NCI-H1694 (cell line): ENCODE results near the gene CST8.
A peak's percentile ranks its signal among the peaks of the same experiment; 100 is the strongest.
"Not testable (repeated sequence)": the region's sequence is repeated elsewhere in the genome, so short reads cannot be mapped to it uniquely, and the experiment has no call there.

Experiments
- DNase-seq: peaks from one replicate; lab custom pipeline; 2025; lab: John Stamatoyannopoulos, UW

Gene CST8

GRCh38 chr20:23490817-23491216, at the start of gene CST8:
Gene CST8 (plus strand): TSS chr20:23491117. CDS start chr20:23491668, 551 bp downstream.
- DNase-seq: no peak

GRCh38 chr20:23441850-23442313, 49.0 kb upstream of the CST8 start:
- DNase-seq: peak; percentile 56

GRCh38 chr20:23442436-23442835, 48.5 kb upstream of the CST8 start:
- DNase-seq: no peak

- no peak for DNase-seq
These were observed 46.1 kb upstream of the CST8 start for GRCh38 chr20:23444859-23445258.

GRCh38 chr20:23445596-23446217, 45.2 kb upstream of the CST8 start:
- DNase-seq: no peak

GRCh38 chr20:23446505-23446904, 44.4 kb upstream of the CST8 start:
- peak; percentile 2 for DNase-seq

- no peak for DNase-seq
These were observed 42.8 kb upstream of the CST8 start for GRCh38 chr20:23448167-23448566.

- no peak for DNase-seq
These were observed 41.5 kb upstream of the CST8 start for GRCh38 chr20:23449421-23449820.

- no peak for DNase-seq
These were observed 40.0 kb upstream of the CST8 start for GRCh38 chr20:23450877-23451276.

GRCh38 chr20:23451956-23452487, 38.9 kb upstream of the CST8 start:
- DNase-seq: no peak

GRCh38 chr20:23452776-23453175, 38.1 kb upstream of the CST8 start, which contains the start of gene CST11:
Gene CST11 (minus strand): TSS chr20:23452876. CDS start chr20:23452811, 65 bp downstream.
- no peak for DNase-seq

GRCh38 chr20:23453549-23454543, 37.1 kb upstream of the CST8 start:
- DNase-seq: no peak

GRCh38 chr20:23454816-23455215, 36.1 kb upstream of the CST8 start:
- no peak for DNase-seq

- no peak for DNase-seq
These were observed 35.3 kb upstream of the CST8 start for GRCh38 chr20:23455639-23456038.

GRCh38 chr20:23456409-23456808, 34.5 kb upstream of the CST8 start:
- DNase-seq: no peak

GRCh38 chr20:23456873-23457272, 34.0 kb upstream of the CST8 start:
- no peak for DNase-seq

GRCh38 chr20:23459461-23460150, 31.3 kb upstream of the CST8 start:
- DNase-seq: no peak

GRCh38 chr20:23461180-23461579, 29.7 kb upstream of the CST8 start:
- no peak for DNase-seq

- not testable (repeated sequence) for DNase-seq
These were observed 24.0 kb upstream of the CST8 start for GRCh38 chr20:23466961-23467360.

- not testable (repeated sequence) for DNase-seq
These were observed 18.6 kb upstream of the CST8 start for GRCh38 chr20:23472306-23472705.

GRCh38 chr20:23473293-23473692, 17.6 kb upstream of the CST8 start:
- not testable (repeated sequence) for DNase-seq

- DNase-seq: no peak
These were observed 15.5 kb upstream of the CST8 start for GRCh38 chr20:23475395-23475794.
